Left renal cortex interstitium (tissue), 4 donors: Measurements from ENCODE around the gene CRYBB2. TPM values are rescaled to one million over a fixed set of nuclear protein-coding genes. Genes with fewer than 3 reads are reported as not detected.
A peak's percentile ranks its signal among the peaks of the same experiment; 100 is the strongest.
"Not testable (repeated sequence)": the region's sequence is repeated elsewhere in the genome, so short reads cannot be mapped to it uniquely, and the experiment has no call there.

ENCODE experiments used
- DNase-seq, 4 donors: peaks; one replicate each; pipeline ENCODE4 v3.0.0-alpha.2; 2013; ENCODE audit warnings: low read depth in 4 of 4, low spot score in 2 of 4, missing footprints in 1 of 4
- polyA plus RNA-seq, 4 donors: library from polyadenylated mRNA; unstranded; fragments of 120-200 nt; gene quantifications; one replicate each; pipeline ENCODE4 v1.2.1, GENCODE V29; 2013; ENCODE audit not compliant: insufficient read length in 4 of 4

Gene CRYBB2, protein sequence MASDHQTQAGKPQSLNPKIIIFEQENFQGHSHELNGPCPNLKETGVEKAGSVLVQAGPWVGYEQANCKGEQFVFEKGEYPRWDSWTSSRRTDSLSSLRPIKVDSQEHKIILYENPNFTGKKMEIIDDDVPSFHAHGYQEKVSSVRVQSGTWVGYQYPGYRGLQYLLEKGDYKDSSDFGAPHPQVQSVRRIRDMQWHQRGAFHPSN
- under 1 TPM; 0.25 to 0.70 (median 0.39) TPM for polyA plus RNA-seq

DNA sequence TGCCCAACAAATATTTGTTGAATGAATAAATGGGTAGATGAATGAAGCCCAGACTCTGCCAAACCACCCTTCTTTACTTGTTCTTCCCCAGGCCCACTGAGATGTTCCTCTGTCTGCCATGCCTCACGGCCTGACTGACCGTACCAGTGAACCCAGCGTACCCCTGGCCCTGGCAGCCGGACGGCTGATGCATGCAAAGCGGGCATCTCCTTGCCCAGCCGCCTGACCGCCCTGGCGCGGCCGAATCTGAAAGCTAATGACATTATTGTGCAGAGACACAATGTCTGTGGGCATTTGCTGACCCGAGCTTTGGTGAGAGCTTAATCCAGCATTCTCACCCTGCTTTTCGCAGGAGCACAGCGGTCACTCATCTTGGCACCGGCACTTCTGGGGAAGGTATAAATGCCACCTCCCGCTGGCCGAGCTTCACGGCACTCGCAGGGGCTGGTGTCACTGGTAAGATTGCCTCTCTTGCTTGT lies at the start of gene CRYBB2:
Gene CRYBB2 (plus strand): TSS at position 429 of the 479 bp plus-strand sequence. CDS start 1,791 bp downstream, outside the sequence.
- no peak for DNase-seq

DNA sequence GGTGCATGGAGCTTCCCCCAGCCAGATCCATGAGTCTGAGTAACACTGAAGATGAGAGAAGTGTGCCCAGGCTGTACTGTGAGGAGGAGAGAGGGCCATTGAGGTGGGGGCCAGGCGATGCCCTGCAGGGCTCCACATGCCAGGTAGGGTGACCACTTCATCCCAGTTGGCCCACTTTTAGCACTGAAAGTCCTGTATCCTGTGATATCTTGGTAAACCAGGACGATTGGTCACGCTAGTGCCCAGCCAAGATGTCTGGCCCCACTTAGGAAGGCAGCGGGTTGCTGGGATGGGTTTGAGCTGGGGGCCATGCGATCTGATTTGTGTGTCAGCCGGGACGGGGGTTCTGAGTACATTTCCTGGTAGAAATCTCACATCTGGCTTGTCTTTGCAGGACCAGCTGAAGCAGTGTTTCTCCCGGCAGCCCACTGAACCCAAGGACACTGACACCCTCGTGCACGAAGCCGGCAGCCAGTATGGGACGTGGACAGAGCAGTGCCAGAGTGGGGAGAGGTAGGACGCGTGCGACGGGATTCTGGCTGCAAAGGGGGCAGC lies 48.9 kb upstream of the CRYBB2 start:
- no peak for DNase-seq

DNA sequence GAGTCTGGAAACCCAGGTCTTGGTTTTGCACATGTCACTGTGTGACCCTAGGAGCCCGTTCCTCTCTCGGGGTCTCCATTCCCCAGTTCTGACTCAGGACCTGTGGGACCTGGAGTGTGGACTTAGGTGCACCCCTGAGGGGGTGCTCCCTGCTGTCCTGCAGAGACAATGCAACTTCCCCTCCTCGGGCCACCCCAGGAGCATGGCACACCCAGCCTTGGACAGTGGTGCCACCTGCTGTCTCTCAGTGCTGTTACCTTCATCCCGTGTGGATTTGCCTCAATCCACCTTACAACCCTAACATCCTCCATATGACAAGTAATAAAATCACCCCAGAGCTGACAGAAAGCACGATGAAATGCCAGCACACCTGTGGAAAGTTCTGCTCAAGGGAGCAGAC lies 47.3 kb upstream of the CRYBB2 start:
- DNase-seq, result no peak

DNA sequence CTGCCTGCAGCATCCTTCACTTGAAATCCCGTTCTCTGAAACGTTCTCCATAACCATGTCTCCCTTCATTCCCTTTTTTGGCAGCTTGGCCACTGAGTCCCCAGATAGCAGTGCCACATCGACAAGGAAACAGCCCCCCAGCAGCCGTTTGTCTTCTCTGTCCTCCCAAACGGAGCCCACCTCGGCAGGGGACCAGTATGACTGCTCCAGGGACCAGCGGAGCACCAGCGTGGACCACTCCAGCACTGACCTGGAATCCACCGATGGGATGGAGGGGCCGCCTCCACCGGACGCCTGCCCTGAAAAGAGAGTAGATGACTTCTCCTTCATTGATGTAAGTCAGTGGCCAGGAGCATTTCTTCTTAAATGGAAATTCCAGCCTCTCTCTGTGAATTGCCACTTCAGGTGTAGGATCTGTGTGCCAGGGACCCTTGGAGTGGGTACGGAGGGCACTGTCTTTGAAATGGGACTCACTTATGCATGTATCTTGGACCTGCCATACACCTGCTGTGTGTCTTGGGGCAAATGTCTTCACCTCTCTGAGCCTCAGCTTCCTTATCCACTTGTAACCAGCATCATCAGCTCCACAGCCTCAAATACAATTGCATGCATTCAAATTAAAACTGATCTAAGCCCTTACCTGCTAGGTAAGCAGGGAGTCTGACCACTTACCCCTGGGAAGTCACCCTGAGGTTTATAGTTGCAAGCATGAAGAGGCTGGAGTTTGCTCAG lies 45.1 kb upstream of the CRYBB2 start:
- no peak for DNase-seq

DNA sequence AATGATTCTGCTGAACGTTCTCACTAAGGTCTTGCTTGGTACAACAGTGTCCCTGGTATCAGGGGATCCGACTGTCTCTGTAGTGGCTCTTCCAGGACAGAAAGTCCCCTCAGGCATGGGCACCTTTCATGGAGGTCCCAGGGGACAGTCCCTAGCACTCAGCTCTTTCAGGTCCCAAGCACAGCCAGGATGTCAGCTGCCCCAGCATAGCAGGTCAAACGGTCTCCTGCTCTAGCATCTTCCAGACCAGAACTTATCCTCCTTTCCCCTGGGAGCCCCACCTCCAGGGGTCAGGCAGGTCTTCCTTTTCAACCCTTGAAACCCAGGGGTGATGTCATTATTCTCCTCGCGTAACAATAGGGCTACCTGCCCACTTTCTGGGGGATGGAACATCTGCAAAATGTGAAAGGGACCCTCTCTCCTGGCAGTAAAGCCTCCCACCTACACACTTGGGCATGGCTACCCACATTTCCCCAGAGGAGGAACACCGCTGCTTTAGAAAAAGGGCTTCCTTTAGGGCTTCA lies 44.5 kb upstream of the CRYBB2 start:
- DNase-seq, result no peak

DNA sequence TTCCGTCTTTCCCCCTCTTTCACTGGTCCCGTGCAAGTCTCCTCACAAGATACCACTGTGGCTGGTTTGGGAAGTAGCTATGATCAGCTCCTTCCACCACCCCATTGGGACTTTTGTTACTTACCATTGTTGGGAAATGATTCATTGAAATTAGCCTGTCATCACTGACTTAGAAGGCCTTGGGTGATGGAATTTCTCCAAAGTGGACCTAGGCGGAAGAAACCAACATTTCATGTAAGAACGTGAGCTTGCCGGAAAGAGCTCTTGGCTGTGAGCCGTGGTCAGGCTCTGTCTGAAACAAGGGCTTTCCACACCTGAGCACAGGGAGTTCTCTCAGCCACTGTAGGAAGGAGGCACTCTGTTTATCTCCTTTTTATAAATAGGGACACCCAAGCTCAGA lies 43.3 kb upstream of the CRYBB2 start:
- no peak for DNase-seq

DNA sequence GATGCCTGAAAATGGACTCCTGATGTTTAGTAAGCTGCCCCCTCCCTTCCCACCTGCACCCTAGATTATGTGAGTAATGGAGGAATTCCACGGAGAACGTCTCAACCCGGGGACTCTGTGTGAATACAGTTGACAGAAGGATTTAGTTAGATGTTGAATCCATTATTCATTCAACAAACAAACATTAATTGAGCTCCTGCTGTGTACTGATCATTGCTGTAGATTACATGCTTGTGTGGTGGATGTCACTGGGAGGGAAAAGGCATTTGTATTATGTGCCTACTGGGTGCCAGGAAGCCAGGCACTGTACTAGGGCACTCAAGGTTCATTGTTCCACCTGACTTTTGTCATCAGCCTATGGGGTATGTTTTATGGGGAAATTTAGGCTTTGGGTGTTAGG lies 42.6 kb upstream of the CRYBB2 start:
- no peak for DNase-seq

DNA sequence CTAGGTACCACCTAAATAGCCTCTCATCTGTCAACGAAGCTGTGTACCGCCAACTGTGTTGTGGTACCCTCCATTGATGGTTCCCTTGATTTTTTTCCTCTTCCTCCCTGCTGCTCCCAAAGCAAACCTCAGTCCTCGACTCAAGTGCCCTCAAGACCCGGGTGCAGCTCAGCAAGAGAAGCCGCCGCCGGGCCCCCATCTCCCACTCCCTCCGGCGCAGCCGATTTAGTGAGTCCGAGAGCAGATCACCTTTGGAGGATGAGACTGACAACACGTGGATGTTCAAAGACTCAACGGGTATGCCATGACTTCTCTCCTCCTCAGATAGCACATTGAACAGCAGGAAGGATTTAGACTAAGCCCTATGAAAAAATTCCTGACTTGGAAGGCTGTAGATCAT lies 42.2 kb upstream of the CRYBB2 start:
- DNase-seq, result no peak

DNA sequence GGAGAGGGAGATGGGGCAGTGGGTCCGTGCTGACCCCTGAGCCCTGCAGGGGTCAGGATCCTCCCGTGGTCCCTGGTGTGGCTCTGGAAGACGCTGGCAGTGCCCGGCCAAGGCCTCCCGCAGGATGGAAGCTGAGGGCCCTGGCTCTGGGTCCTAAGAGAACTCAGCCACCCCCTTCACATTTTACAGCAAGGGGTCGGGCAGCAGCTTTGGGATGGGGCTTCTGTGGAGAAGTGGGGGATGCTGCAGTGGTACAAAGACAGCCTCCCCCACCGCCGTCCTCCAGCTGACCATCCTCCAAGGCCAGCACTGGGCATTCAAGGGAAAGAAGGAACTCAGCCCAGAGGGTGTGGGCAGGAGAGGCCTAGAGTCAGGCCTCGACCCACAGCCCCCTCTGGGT lies 41.5 kb upstream of the CRYBB2 start:
- no peak for DNase-seq

DNA sequence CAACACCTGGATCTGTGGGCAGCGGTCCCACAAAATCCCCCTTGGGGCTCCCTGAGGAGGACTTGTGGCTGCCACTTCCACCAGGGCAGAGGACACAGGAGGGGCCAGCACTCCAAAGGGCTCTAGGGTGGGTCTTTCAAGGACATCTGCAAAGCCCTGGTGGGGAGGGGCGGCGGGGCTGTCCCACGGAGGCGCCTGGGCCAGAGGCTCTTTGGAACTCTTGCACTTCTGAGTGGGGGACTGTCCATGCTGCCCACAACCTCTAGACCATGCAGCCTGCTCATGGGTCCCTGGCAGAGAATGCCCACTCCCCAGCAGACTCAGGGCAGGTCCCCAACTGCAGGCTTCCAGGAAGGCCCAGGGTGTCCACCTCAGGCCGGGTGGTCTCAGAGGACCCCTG lies 41.1 kb upstream of the CRYBB2 start:
- DNase-seq, result not testable (repeated sequence)

DNA sequence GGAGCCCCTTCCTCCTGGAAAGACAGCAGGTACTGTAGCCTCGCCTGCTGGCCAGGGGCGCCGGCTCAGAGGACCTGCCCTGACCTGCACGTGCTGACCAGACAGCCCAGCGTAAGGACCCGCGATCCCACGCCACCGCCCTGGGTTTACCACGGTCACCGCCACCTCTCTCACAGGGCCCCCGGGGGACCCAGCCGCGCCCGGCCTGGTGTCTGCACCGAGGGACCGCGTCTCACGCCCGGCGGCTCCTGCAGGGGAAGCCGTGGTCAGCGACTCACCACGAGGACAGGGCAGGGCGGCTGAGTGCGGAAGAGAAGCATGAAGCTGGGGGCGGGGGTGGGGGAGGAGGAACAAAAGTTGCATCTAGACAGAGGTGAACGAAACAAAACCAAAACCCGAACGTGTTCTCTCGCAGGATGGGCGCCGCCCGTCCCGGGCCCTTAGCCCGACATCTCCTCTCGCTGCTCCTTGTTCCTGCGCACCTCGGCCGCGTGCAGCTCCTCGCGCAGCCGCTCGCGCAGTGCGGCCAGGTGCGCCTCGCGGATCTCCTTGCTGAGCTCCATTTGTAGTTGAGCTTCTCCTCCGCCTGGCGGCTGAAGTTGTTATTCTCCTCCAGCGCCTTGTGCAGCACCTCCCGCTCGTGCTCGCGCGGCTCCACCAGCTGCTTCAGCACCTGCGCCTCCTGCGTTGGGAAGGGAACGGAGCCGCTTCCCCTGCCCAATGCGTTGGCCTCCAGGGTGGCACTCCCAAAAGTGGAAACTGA lies 40.4 kb upstream of the CRYBB2 start:
- DNase-seq, result not testable (repeated sequence)

DNA sequence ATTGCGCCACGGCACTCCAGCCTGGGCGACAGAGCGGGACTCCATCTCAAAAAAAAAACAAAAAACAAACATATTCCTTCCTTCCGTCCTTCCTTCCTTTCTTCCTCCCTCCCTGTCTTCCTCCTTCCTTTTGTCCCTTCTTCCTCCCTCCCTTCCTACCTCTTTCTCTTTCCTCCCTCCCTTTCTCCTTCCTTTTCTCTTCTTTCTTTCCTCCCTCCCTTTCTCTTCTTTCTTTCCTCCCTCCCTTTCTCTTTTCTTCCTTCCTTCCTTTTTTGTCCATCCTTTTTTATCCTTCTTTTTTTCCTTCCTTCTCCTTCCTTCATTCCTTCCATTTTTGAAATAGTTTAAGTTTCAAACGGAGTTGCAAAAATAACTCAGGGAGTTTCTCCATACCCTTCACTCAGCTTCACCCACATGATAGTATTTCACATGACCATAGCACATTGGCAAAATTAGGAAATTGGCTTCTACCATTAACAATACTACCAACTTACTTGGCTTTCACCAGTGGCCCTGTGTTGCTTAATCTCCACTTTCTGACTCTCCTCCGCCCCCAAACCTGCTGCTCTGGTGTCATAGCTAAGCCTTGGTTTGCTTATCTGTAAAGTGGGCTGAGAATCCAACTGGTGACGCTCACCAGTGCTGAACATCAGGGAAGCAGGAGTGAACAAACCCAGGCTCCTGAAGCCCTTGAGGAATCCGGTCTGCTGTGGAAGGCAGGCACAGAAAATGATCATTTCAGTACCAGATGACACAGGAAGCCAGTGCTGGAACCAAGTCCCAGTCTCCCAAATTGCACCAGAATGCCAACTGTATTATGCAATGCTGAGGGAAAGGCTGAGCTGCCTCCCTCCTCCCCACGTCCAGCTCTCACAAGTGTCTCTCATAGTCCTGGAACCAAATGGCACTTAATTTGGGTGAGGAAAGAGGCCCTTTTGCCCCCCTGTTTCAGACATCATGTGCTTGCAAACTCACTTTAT lies 37.0 kb upstream of the CRYBB2 start:
- DNase-seq, result no peak

DNA sequence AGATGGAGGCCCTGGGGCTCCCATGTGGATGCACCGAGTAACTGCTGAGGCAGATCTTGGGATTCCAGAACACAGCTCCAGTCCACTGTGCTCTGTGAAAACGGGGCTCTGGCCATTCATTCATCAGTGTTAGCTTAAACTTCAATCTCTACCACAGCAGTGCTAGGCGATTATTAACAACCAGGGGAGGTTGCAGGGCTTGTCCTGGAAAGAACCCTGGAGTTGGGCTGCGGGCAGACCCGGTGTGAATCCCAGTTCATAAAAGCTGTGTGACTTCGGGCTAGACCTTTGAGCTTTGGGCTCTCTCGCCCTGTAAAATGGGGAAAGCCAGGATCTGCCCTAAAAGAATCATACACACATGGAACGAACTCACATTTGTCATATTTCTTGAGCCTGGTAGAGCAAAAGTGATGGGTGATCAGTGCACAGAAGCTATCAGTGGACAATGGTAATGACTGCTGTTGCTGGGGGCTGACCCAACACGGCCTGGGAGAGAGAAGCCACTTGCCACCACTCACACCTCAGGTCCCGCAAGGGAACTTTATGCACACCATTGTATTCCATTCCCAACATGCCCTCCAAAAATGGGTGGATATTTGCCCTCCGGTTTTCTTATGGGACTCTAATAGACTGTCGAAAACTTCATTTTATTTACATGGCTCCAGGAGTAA lies 35.4 kb upstream of the CRYBB2 start:
- DNase-seq, result no peak

DNA sequence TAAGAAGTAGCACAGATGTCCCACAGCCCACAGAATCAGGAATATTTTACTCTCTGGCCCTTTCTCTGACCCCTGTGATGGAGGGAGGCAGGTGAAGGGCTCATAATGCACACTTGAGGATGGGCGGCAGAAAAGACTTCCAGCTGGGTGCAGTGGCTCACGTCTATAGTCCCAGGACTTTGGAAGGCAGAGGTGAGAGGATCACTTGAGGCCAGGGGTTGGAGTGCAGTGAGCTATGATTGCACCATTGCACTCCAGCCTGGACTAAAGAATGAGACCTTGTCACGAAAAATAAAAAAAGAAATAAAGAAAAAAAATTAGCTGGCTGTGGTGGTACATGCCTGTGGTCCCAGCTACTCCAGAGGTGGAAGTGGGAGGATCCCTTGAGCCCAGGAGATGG lies 33.3 kb upstream of the CRYBB2 start:
- DNase-seq, result no peak

DNA sequence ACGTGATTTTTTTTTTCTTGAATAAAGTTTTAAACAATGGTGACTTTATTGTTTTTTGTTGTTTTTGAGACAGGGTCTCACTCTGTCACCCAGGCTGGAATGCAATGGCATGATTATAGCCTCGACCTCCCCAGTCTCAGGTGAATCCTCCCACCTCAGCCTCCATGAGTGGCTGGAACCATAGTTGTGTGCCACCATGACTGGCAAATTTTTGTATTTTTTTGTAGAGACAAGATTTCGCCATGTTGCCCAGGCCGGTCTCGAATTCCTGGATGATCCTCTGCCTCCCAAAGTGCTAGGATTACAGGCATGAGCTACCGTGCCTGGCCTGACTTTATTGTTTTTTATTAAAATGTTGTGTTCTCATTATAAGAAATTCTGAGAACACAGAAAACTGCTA lies 32.0 kb upstream of the CRYBB2 start:
- no peak for DNase-seq

DNA sequence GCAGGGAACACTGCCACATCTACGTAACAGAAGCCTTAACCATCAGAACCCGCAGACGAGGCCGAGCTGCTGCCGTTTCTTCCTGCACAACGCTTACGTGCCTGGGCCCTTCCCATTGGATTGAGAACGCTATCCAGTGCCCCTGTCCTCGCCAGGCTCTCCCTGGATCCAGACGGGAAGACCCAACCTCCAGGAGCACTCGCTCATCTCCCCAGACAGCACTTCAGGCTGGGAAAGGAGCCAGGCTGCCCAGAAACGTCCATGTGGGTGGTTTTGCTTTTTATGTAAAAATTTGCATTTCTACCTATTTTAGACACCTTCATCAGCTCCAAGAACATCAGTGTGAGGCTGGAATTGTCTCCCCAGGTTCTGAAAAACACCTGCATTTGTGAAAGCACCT lies 27.0 kb upstream of the CRYBB2 start:
- DNase-seq, result no peak

DNA sequence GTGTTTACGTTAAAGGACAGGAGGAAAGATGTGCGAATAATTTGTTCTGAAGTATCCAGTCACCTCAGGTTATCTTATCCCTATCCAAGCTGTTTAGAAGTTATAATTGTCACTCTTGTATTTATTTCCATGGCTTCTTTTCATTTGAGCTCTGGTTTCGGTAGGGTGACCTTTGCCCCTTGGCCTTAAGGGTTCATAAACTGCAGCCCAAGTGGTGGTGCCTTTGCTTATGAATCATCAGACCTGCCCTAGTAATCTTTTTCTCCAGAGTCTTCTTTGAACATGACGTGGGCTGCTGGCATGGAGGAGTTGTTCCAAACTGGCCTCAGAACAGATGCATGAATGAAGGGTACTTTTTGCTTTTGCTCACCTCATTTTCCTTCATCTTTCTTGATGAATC lies 26.3 kb upstream of the CRYBB2 start:
- no peak for DNase-seq

DNA sequence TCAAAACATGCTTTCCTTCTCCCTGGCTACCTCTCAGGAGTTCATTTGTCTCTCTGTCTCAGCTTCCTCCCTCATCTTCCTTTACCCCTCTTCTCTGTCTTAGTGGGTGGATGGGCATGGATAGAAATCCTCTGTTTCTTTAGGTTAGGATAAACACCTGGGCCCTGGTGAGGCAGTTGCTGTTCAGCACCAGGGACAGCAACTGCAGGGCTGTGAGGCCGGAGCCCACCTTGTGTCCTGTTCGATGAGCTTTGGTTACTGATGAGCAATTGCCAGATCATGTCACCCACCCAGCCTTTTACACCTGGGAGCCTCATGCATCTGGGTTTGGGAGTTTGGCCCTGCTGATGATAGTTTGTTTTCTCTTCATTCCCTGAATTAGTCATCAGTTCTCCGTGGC lies 25.9 kb upstream of the CRYBB2 start:
- peak in 1 of 4 donors; percentile 28 for DNase-seq

DNA sequence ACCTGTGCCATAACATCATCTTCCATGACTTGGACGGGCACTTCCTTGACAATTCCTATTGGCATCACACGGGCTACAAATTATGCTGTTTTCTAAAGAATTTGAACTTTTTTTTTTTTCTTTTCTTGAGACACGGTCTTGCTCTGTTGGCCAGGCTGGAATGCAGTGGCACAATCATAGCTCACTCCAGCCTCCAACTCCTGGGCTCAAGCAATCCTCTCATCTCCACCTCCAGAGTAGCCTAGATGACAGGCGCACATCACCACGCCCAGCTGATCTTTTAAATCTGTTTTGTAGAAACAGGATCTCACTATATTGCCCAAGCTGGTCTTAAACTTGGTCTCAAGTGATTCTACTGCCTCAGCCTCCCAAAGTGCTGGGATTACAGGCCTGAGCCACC lies 23.1 kb upstream of the CRYBB2 start:
- DNase-seq, result no peak
